Mesothelial cell of epicardium (in vitro differentiated cells): ENCODE results near the gene PTPN1. TPM values are rescaled to one million over a fixed set of nuclear protein-coding genes. Genes with fewer than 3 reads are reported as not detected.

Experiments
- DNase-seq, 2 experiments: peaks; one replicate each; pipeline ENCODE4 v3.0.0; 2021; ENCODE audit warnings: low spot score in 2 of 2; ENCODE audit not compliant: unreplicated experiment in 2 of 2
- H3K27ac Mint-ChIP-seq: 2 replicates; pipeline ENCODE4 v1.8.0; 2021; ENCODE audit warnings: mixed read lengths
- H3K27me3 Mint-ChIP-seq: 2 replicates; pipeline ENCODE4 v1.8.0; 2021; ENCODE audit warnings: low read depth, mixed read lengths
- H3K36me3 Mint-ChIP-seq: 2 replicates; pipeline ENCODE4 v1.8.0; 2021; ENCODE audit warnings: mixed read lengths
- H3K4me1 Mint-ChIP-seq: 2 replicates; pipeline ENCODE4 v1.8.0; 2021; ENCODE audit warnings: mixed read lengths
- H3K4me3 Mint-ChIP-seq: 2 replicates; pipeline ENCODE4 v1.8.0; 2021; ENCODE audit warnings: mild to moderate bottlenecking, moderate library complexity, mixed read lengths
- H3K9me3 Mint-ChIP-seq: 2 replicates; pipeline ENCODE4 v1.8.0; 2021; ENCODE audit warnings: mixed read lengths
- CTCF ChIP-seq: fragments of 200-600 bp; sonication (generic); IDR thresholded peaks from one replicate; pipeline ENCODE4 v1.5.0; 2021; ENCODE audit warnings: antibody characterized with exemption; ENCODE audit not compliant: unreplicated experiment
- total RNA-seq: library from RNA; stranded (reverse); gene quantifications from 3 replicates; pipeline ENCODE4 v1.2.1, GENCODE V29; 2021

Gene PTPN1
- total RNA-seq, 1 donor from 2014 or later, result 27.7 TPM

- Mint-ChIP-seq H3K9me3 (no peaks in the 10 kb centered on the region), H3K4me1 (peaks cover 25% of the 10 kb centered on the region), H3K4me3 (no peak overlapping the region), H3K27ac (no peak overlapping the region), H3K36me3 (peaks cover 27% of the 10 kb centered on the region), H3K27me3 (no peaks in the 10 kb centered on the region)
- DNase-seq, result no peak
- TF ChIP-seq CTCF, result no peak
These were observed 61.3 kb downstream of the PTPN1 start for GRCh38 chr20:50571466-50571865.

- DNase-seq, result no peak
- H3K27ac Mint-ChIP-seq, result peak overlapping the region; percentile 81
- TF ChIP-seq CTCF, result no peak
- no peak overlapping the region for H3K4me3 Mint-ChIP-seq
- H3K36me3 Mint-ChIP-seq, result peaks cover 28% of the 10 kb centered on the region
- no peaks in the 10 kb centered on the region for H3K27me3 Mint-ChIP-seq
- H3K4me1 Mint-ChIP-seq, result peaks cover 25% of the 10 kb centered on the region
- no peaks in the 10 kb centered on the region for H3K9me3 Mint-ChIP-seq
These were observed 63.0 kb downstream of the PTPN1 start for GRCh38 chr20:50572938-50573777.

GRCh38 chr20:50574108-50574507, 63.9 kb downstream of the PTPN1 start:
- peaks cover 31% of the 10 kb centered on the region for H3K36me3 Mint-ChIP-seq
- H3K27ac Mint-ChIP-seq, result no peak overlapping the region
- no peak for DNase-seq
- H3K4me1 Mint-ChIP-seq, result peaks cover 25% of the 10 kb centered on the region
- no peaks in the 10 kb centered on the region for H3K27me3 Mint-ChIP-seq
- TF ChIP-seq CTCF, result no peak
- H3K4me3 Mint-ChIP-seq, result no peak overlapping the region
- H3K9me3 Mint-ChIP-seq, result no peaks in the 10 kb centered on the region

GRCh38 chr20:50574586-50574985, 64.4 kb downstream of the PTPN1 start:
- Mint-ChIP-seq H3K4me1 (peaks cover 25% of the 10 kb centered on the region), H3K4me3 (no peak overlapping the region), H3K27me3 (no peaks in the 10 kb centered on the region), H3K27ac (no peak overlapping the region), H3K9me3 (no peaks in the 10 kb centered on the region), H3K36me3 (peaks cover 29% of the 10 kb centered on the region)
- no peak for DNase-seq
- TF ChIP-seq CTCF, result no peak

GRCh38 chr20:50575865-50576720, 65.9 kb downstream of the PTPN1 start:
- peak in 1 of 2 experiments; percentile 63 for DNase-seq
- H3K27me3 Mint-ChIP-seq, result no peaks in the 10 kb centered on the region
- no peaks in the 10 kb centered on the region for H3K9me3 Mint-ChIP-seq
- peaks cover 34% of the 10 kb centered on the region for H3K36me3 Mint-ChIP-seq
- TF ChIP-seq CTCF, result peak; percentile 64
- peak overlapping the region; percentile 4 for H3K27ac Mint-ChIP-seq
- H3K4me1 Mint-ChIP-seq, result peaks cover 23% of the 10 kb centered on the region
- no peak overlapping the region for H3K4me3 Mint-ChIP-seq
